Measurements from ENCODE around the gene RIPOR2.
"Not testable (repeated sequence)": the region's sequence is repeated elsewhere in the genome, so short reads cannot be mapped to it uniquely, and the experiment has no call there.

RIPOR2 gene

DNA sequence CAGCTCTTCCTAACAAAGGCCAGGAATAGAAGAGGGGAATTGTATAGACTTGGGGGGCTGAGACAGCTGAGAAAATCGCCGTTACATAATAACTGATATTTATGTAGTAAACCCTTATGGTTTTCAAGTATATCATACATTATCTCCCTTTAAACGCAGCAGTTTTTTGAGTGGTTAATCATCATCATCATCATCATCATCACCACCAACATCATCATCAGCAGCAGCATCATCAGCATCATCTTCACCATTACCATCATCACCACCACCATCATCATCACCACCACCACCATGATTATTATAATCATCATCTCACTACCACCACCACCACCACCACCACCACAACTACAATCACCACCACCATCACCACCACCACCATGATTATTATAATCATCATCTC, 9.1 kb downstream of the RIPOR2 start:
- not testable (repeated sequence) for DNase-seq (ENCODE audit: low read depth in 3 of 3)

DNA sequence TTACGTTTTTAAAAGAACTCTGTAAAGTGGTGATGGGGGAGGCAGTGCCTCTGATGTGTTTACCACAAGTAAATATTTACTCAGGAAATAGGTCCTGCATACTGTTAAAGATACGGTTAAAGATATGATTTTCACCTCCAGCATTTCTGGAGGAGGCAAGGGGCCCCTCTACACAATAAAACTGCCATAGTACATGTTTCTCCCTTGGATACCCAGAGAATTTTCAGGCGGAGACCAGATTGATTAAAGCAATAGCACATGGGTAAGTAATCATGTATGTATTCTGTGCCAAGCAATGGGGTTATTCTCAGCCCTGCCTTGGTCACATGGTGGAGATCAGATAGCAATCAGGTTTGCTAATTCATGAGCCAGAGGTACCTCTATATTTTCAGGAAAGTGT, 9.6 kb downstream of the RIPOR2 start:
- no peak for DNase-seq (ENCODE audit: low read depth in 3 of 3)

DNA sequence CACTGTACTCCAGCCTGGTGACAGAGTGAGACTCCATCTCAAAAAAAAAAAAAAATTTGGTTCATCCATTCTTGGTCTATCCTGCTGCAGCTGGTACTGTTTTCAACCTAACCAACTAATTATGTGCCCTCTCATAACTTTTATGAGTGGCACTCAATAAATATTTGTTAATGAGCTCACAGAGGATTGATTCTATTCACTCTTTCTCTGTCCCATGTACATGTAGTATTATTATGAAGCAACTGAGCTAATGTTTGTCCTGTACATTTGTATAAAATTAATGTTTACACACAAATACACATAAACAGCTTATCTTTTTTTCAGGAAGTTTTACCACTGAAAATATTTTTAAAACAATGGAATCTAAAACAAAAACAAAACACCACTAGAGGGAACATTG, 10.1 kb downstream of the RIPOR2 start:
- no peak for DNase-seq (ENCODE audit: low read depth in 3 of 3)

DNA sequence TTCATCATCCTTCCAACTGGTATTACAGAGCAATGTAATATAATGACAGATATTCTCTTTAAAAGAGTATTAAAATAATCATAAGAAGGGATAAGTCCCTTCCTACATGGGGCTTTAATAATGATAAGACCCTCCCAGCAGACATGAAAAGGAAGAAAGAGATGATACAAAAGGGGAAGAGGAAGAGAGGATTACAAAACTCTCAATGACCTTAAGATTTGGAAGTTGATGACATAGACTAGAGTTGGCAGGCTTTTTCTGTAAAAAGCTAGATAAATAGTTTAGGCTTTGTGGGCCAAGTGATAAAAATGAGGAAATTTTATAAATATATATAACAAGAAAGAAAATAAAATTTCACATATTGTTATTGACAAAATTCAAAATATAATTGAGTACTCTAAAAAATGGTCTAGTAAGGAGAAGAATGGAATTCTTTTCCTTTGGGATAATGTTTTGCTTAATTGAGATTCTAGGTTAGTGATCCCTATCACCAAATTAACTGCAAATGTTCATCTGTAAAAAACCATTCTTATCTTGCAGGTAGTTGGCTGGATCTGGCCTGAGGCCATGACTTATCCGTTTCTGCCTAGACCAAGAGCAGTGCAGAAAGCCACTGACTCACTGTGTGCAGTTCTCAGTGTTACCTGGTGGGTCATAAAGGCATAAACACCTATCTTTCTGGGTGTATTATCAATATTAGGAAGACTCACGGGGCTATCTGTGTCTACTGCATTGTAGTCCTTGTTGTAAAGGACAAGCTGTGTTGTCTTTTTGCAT, 11.0 kb downstream of the RIPOR2 start:
- no peak for DNase-seq (ENCODE audit: low read depth in 3 of 3)

DNA sequence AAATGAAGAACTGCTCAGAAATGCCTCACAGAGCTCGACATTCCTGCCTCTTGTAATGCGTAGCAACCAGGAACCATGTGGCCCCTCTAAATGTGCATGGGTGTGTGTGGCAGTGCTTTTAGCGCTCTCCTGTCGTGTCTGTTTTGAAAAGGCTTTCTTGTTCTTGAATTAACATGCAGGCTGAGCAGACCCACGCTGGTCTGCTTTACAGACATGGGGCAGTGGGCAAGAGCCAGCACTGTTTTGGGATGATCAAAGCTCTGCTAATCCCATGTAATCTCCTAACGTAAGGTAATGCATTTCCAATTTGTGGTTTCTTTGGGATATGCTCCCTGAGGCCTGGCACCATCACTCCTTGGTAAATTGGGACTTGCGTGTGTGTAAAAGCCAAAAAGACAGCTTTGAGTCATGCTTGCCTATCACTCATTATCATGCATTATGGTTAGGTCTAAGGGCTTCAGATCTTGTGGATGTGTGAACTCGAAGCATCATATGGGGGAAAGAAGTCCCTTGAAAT, 11.8 kb downstream of the RIPOR2 start:
- no peak for DNase-seq (ENCODE audit: low read depth in 3 of 3)

DNA sequence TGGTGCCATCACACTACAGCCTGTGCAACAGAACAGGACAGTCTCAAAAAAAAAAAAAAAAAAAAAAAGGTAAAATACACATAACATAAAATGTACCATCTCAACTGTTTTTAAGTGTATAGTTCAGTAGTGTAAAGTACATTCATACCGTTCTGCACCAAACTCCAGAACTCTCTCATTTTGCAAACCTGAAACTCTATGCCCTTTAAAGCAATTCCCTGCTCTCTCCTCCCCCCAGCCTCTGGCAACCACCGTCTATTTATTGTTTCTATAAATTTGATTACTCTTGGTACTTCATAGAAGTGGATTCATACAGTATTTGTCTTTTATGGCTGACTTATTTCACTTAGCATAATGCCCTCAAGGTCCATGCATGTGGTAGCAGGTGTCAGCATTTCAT, 12.9 kb downstream of the RIPOR2 start:
- DNase-seq (ENCODE audit: low read depth in 3 of 3), result no peak

DNA sequence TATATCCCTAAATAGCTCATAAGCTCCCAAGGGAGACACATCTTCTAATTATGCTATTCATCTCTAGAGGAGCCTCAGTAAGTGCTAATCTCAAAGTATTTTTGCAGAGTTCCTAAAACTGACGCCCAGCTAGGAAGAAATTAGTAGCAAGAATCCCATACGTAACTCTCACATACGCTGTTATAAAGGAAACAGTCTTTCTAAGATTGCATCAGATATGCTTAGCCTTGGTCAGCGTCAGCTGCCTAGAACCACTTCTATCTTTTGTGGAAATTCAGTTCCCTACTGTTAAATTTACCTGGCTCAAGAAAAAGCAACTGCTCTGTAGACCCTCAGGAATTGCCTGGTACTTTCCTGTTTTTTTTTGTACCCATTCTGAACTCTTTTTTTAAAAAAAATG, 13.6 kb downstream of the RIPOR2 start:
- no peak for DNase-seq (ENCODE audit: low read depth in 3 of 3)

DNA sequence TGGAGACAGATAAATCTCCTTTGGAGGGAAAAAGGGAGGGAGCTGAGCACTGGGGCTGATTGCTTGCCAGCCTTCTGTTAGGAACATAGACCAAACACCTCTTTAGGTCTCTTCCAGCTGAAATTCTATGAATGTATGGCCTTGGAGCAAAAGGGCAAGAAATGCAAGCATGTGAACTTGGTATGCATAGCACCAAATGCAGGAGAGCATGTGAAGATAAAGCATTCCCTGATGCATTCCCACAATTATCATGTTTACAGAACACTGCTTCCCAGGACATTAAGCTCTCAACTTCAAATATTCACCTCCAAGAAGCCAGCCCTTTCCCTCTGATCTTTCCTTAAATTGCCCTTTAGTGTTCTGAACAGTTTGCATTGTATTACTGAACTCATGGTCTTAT, 15.6 kb downstream of the RIPOR2 start:
- DNase-seq (ENCODE audit: low read depth in 3 of 3), result no peak

DNA sequence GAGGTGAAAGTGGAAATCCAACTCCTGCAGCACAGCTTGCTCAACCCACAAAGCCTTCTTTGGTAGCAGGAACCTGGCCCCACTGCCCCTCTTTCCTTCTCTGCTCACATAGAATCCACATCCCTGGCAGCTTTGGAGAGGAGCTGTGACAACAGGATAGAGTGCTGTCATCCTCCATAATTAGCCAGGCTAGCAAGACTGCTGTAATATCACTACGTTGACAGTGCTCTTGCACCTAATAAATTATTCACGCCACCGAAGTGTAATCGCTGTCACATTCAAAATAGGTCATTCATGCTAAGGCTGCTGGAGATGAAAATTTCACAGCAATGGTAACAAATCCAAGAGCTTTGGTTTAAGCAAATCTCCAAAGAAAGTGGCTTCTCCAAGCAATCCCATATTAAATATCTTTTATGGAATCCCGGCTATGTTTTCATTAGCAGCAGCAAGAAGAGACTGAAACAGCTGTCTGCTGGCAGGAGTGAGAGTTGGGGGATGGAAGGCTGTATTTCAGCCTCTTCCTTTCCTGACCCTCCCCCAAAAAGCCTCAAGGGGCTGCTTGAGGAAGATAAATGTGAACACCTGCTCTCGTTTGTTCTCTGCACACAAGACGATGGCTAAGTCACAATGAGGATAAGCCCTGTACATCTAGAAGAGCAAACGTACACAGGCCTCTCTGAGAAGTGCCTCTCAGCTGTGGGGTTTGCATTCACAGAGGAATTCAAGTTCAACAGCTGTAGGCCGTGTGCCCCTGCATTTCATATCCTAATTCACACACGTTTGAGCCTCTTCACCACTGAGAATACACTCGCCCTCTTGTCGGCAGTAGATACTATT, 16.5 kb downstream of the RIPOR2 start:
- no peak for DNase-seq (ENCODE audit: low read depth in 3 of 3)

DNA sequence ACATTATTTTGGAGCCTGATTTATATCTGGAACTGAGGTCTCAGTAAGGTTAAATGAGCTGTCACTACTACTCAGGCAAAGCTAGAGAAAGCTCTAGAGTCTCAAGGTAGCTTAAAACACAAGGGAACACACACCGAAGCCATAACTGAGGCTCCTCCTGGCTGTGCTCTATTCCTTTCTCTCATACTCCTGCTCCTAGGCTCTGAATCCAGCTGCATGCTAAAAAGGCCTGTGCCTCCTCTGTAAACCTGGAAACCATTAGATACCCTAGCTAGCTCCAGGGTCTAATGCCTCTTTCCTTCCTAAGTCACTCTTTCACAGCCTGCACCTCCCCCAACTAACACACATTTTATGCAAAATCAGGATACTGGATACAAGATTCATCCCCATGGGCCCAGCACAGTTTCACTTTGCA, 17.1 kb downstream of the RIPOR2 start:
- DNase-seq (ENCODE audit: low read depth in 3 of 3), result no peak

DNA sequence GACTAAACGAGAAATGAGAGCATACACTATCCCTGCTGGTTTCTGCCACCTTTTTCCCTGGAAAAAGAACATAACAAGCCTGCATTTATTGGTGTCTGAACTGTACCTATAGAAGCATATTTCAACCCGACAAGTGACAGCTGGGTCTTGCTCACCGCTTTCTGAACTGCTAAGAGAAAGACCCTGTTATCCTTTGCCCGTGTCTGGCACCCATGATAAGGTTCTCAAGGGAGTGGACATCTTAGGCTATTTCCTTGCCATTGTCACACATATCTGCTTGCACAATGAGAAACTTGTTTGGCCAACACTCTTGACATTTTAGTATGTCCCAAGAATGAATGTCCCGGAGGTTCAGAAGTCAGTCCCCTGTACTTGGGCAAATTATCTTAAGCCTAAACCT, 19.3 kb downstream of the RIPOR2 start:
- no peak for DNase-seq (ENCODE audit: low read depth in 3 of 3)

DNA sequence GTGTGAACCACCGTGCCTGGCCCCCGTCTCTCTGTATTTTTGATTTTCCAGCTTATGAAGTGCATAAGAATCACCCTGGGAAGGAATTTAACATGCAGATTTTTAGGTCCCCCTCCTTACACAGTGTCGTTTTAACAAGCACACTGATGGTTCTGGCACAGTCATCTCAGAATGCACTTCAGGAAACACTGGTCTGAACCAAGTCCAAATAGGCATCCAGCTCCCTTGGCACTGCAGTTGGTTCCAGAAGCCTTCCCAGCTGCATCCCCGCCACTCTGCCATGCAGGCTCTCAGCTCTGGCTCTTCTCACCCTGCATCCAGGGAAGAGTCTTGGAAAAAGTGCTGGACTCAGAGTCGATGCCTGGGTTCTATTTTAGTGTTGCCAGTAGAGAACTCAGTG, 20.1 kb downstream of the RIPOR2 start:
- no peak for DNase-seq (ENCODE audit: low read depth in 3 of 3)

DNA sequence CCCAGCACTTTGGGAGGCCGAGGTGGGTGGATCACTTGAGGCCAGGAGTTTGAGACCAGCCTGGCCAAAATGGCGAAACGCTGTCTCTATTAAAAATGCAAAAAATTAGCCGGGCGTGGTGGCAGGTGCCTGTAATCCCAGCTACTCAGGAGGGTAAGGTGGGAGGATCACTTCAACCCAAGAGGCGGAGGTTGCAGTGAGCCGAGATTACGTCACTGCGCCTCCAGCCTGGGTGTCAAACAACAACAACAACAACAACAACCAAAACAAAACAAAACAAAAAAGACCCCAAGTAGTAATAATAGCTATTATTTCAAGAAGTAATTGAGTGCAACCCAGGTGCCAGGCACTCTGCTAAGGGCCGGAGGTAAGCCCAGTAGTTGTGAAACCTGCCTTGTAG, 21.7 kb downstream of the RIPOR2 start:
- DNase-seq (ENCODE audit: low read depth in 3 of 3), result not testable (repeated sequence)

DNA sequence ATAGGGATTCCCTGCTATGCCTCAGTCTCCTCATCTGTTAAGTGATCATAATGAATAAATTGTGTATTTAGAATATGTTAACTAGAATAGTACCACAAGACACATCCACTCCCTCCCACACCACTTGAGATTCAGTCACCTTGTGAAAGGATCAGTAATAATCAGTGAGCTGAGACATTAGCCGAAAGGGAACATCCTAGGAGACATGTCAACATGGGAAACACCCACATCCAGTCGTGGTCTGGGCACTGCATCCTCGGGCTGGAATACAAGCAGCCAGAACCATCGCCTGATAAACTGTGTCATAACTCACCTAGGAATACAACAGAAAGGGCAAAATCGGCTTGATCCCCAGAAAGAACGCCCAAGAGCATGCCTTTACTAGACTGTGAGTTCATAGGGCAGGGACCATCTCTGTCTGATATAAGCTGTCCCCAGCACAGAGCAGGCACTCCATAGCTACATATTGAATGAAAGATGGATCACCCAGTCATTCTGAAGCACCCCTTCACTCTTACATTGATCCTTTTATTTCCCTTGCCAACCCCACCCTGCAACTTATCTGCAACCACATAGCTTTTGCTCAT, 23.9 kb downstream of the RIPOR2 start:
- no peak for DNase-seq (ENCODE audit: low read depth in 3 of 3)

DNA sequence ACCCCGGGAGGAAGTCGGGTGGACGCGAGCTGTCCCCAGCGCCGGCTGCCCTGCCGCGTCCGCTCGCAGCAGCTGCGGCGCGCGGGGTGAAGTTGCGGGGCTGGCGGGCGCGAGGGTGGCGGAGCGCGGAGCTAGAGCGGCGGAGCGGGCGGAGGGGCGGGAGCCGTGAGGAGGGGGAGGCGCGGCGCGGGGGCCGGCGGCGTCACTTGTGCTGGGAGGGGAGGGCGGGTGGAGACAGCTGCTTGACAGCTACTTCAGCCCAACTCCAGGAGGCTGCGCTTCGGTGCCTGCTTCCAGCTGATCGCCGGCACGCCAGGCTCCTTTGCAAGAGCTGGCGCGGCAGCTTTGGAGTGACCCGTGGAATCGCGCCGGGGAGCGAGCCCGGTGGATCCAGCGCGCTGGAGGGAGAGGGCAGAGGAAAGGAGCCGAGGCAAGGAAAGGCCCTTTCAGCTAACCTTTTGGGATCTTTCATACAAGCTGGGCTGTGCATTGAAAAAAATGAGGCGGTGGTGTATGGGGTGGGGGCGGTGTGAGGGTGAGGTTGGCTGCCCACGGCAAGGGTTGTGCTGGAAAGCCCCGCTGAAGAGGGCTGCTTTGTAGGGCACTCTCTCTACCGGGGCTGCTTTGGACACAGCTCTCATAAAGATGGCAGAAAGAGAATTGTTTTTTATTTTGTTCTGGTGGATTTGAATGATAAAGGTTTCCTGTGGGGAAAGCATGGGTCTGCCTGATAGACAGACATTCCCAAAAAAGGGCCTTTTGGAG, 24.6 kb downstream of the RIPOR2 start:
- peak in 2 of 3 experiments; percentile 35 to 60 for DNase-seq (ENCODE audit: low read depth in 3 of 3)

DNA sequence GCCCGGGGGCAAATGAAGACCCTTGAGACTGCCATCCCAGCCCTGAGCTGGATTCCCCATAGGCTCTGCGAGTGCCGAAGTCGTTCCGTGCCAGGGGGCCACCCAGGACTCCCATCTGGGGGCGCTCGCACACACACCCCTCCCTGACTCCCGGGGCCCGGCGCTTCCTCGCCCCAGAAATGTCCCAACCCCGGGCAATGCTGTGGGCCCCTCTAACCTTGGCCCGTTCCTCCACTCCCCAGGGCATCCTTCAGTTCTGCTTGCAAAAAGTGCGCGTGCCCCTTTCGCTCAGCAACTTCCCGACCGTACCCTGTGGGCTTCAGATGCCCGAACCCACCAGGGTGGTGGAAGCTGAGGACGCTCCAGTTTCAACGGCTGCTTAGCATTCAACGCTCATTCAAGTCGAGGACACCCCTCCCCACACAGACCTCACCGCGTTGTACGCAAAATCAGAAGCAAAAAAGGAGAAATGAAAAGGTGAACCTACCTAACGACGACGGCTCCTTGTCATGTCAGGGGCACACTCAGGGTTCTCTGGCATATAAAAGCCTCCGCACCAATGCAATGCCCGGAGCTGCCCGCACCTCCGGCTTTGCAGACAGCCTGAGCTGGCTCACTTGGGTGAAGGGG, 25.3 kb downstream of the RIPOR2 start:
- DNase-seq (ENCODE audit: low read depth in 3 of 3), result peak in 1 of 3 experiments; percentile 48

DNA sequence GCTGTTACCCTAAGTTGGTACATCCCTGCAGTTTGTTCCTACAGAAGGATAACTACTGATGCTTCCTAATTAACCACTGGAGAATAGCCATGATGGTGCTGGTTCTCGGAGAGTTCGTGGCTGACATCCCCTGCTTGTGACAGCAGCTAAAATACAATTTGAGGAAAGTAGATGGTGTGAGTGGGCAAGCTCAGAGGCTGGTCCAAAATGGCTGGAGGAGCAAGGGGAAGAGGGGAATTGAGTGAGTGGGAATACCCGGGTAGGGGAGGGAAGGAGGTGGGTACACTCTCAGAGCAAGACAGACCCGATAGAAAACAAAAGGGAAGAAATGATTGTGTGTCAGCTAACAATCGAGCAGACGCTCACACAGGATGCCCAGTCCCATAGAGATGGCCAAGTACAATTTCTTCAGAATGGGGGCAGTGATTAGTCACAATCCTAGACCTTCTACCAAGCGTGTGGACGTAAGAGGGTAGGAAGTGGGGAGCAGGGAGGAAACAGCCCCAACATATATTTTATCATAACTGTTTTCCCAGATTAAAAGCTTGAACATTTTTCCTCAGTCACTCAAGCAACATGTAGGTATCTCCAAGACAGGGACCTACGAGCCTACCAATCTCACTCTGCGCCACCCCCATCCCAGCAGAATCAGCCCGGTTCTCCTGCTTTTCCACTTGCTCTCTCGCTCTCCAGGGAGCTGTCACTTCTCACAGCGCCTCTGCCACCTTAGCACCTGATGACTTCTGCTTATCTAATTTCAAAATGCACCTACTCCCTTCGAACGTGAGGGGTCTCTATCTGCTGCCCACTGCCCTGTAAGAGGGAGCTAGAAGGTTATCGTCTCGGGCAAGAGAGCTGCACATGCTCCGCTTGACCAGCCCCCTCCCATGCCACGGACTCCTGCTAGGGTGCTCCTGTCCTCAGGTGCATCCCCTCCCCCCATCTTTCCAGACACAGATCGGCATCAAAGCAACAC, 26.2 kb downstream of the RIPOR2 start:
- DNase-seq (ENCODE audit: low read depth in 3 of 3), result no peak

DNA sequence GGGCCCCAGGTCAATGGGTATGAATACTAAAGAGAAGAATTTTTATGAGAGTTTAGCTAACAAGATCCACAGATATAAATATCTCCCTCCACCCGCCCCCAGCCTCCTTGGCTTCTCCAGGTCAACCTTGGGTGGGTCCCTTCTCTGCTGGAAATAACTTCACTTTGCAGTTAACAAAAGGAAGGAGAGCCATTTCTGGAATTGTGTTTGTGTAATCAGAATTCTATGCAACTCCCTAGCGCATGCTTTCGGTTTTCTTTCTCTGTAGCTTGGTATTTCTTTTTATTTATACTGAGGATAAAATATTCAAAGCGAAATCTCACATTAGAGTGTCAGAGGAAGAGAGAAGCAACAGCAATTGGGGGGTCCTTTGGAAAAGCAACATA, 27.1 kb downstream of the RIPOR2 start:
- no peak for DNase-seq (ENCODE audit: low read depth in 3 of 3)

DNA sequence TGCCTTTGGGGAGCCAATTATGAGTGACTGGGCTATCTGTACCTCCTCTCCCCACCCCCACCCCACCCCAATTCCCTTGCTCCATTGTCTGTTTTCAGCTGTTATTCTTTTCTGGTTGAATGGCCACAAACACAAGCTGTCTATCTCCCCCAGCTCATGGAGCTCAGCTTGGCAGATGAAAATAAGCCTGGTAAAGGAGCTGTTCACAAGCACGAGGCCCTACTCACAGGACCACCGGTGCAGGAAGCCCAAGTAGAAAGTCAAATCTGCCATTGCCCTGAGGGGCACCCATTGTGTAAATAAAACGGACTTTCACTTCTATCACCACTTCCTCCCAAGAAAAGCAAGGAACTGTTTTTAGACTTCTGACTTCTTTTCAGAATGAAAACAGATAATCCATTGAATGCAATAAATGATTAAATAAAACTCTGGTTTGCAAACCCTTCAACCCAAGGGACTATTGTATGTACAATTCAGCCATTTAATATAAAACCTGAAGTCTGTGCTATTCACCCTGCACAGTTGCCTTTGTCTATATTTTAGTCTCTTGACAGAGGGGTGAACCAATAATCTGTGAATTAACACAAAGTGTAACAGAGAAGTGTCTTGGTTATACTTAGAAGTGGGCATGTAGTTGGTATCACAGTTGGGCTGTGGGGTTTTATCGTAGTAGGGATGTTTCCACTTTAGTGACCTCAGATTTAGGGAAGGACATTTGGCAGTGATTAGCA, 27.7 kb downstream of the RIPOR2 start:
- DNase-seq (ENCODE audit: low read depth in 3 of 3), result no peak

Measured in stimulated activated CD4-positive, alpha-beta T cell treated with anti-CD3 and anti-CD28 coated beads, TNF-alpha, amount 100 ng/mL, for 24 hours (primary cell).